GM10847 (cell line): ENCODE results near the gene ETF1.

Experiments
- POLR2A ChIP-seq: IDR thresholded peaks from 2 replicates; pipeline ENCODE4 v1.6.1; 2011; ENCODE audit not compliant: insufficient read length; ENCODE audit errors: extremely low read depth

The ETF1 gene

DNA sequence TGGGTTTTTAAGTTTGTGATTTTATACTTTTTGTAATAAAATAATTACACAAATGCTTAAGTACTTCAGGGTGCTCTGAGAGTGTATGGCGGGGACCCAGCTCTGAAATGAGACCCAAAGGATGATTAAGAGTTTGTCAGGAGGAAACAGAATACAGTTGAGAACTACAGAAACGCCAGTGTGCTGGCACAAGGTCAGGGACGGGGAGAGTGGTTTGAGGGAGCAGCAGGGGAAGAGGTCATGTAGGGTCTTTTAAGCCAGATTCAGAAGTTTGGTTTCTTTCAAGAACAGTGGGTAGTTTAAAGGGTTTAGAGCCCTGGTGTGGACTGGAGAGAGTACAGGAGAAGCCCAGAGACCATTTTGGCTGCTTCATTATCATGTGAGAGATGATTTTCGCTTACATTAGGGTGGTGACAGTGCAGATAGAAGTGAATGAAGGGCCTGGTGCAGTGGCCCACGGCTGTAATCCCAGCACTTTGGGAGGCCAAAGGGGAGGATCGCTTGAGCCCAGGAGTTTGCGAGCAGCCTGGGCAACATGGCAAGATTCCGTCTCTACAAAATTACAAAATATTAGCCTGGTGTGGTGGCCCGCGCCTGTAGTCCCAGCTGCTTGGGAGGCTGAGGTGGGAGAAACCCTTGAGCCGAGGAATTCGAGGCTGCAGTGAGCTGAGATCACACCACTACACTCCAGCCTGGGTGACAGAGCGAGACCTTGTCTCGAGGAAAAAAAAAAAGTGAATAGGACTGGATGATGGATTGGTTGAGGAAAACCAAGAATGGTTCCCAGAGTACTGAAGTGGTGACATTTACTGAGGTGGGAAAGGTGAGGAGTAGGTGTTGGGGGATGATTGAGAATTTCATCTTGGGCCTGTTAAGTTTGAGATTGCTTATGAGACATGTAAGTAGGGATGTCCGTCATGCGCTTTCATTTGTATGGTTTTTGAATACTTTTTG lies 1.4 kb upstream of the ETF1 start:
- no peak for TF ChIP-seq POLR2A

DNA sequence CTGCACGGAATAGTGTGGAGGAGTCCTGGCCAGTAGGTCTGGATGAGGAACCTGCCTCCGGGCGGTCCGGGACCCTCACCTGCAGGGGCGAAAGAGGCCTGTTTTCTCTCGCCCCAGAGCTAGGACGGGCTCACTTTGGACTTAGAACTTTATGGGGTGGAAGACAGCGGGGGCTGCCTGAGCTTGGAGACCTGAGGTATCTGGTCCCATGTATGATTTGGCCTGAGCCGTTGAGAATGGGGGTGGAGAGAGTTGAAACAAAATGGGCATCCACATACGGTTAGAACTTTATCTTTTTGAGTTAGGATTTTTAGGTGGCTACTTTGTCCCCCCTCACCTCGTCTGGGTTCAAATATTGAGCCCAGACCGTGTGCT lies 681 bp upstream of the ETF1 start:
- TF ChIP-seq POLR2A, result no peak

DNA sequence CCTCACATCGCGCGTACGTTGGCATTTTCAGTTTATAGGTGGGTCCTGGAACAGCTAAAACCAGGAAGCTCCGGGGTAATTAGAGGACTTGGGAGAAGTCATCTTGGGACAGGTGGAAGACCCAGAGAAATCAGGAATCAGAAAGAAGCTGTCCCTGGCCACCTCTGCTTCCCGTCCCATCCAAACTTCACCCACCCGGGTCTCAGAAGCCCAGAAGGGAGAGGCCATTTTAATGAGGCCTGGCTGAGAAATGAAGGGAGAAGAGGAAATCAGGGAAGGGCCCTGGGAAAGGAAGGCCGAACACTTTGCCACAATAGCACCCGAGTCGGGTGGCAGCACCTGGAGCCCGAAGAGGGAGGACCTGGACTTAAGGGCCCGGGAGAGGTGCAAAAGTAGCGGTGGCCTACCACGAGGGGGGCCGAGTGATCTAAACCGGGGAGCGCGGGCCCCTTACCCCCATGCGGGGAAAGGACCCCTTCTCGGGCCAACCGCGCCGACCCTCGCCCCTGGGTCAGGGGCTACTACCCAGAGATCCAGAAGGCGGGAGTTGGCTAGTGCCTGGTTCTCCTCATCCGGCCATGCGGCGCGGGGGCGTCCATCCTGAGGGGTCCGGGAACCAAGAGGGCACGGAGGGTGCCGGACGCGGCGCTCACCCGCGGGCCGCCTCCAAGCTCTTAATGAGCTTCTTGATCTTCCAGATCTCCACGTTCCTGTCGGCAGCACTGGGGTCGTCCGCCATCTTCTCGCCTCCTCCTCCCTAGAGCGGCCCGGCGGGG lies 668 bp downstream of the ETF1 start:
- no peak for TF ChIP-seq POLR2A

DNA sequence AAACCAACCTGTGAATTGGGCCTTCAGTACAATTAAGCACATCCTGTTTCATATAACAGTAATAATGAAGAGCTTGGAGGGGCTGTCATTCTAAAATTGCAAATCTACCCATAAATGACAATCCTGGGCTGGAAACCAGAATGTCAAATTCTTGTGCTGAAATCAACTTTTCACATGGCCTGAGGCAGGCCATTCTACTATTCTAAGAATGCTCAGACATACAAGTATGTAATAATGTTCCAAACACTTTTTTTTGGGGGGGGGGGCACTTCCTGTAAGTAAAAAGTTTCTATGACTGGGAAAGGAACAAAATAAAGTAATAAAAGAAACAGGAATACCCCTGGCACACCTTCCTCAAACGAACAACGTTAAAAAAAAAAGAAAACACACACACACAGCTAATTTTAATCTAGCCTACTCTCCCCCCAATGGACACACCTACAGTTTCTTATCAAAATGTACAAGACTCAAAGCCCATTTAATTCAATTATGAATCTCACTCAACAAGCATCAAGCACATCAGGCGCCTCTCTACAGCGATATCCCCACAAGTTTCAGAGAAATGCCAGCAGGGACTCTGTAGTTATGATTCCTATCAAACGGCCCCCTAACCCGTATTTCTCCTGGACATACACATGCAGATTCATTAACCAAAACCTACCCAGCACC lies 1.4 kb downstream of the ETF1 start:
- no peak for TF ChIP-seq POLR2A

DNA sequence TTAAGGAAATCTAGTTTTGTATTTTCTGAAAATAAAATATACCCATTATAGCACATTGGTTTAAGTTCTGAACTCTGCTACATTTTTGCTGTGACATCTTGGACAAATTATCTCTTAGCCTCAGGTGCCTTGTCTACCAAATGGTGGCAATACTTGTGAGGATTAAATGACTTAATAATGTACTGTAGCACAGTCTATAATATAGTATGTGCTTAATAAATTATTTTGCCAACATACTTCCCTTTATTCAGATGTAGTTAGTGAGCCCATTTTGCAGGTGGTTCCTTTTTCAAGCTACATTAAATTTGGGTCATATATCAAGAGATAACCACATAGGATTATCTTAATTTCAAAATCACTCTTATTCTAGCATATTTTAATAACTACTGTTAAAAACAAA lies 3.2 kb downstream of the ETF1 start:
- TF ChIP-seq POLR2A, result no peak

DNA sequence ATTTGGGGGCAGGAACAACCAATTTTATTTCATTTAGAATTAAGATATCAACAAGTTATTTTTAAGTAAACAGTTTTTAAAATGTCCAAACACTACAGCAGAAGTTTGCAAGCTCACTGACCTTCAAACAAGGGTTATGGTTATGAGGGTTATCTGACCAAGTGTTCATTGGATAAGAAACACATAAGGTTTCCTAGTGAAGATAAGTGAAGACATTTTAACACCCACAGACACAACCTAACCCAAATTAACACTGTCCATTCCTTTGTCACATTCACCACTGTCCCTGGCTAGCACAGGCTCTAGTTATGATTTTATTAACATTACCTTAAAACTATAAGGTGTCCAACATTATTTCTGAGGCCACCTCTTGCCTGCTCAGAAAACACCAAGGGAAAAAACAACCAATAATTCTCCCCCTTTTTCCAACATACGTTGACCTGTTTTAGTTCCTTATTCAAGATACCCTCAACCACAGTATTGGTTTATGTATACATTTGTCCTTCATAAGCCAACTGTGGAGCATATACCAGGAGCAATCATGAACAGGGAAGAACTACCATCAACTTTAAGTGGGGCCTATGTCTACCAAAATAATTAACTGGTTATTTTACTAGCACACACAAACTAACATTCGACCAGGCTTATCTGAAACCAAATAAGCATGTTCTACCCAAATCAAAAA lies 4.0 kb downstream of the ETF1 start:
- TF ChIP-seq POLR2A, result no peak

DNA sequence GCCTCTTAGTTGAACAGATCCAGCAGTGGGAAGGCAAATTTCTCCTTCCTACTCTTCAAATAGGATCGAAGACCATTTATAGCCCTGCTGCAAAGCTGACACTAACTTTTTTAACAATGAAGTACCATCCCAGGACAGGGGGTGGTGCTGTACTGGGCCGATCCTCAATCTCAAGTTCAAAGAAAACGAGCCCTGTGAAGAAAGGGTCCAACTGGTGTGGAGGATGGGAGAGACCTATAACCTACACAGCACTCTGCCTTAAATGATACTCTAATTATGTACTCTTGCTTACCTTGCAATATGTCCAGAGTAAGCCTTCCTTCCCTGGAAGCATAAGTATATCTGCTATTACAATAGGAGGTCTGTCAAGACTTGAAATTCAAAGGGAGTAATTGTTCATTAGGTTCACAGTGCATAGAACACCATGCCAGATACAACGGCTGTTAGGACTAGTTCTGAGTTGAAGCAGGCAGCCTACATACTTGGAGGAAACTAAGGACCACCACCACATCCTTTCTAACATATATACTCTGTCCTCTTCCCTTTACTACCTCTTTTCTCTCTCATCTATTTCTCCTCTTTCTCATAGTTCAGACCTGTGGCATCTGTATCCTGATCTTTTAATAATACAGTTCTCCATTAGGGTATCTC lies 6.2 kb downstream of the ETF1 start:
- TF ChIP-seq POLR2A, result no peak

DNA sequence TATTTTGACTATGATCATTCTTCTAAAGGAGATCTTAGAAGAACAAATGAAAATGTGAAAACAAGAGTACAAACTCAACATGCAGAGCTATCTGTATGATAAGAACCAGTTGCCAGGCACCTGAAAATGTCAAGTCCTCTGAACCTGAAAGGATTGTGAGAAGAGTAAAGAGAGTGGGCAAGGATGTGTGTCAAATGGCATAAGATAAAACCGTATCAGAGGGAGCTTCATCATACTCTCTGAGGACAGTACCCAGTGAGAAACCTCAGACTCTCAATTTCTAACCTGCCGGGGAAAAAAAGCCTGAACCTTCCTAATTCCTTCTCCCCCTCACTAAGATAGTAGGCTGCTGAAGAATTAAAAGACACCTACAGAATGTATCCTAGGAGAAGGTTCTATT lies 6.8 kb downstream of the ETF1 start:
- no peak for TF ChIP-seq POLR2A

DNA sequence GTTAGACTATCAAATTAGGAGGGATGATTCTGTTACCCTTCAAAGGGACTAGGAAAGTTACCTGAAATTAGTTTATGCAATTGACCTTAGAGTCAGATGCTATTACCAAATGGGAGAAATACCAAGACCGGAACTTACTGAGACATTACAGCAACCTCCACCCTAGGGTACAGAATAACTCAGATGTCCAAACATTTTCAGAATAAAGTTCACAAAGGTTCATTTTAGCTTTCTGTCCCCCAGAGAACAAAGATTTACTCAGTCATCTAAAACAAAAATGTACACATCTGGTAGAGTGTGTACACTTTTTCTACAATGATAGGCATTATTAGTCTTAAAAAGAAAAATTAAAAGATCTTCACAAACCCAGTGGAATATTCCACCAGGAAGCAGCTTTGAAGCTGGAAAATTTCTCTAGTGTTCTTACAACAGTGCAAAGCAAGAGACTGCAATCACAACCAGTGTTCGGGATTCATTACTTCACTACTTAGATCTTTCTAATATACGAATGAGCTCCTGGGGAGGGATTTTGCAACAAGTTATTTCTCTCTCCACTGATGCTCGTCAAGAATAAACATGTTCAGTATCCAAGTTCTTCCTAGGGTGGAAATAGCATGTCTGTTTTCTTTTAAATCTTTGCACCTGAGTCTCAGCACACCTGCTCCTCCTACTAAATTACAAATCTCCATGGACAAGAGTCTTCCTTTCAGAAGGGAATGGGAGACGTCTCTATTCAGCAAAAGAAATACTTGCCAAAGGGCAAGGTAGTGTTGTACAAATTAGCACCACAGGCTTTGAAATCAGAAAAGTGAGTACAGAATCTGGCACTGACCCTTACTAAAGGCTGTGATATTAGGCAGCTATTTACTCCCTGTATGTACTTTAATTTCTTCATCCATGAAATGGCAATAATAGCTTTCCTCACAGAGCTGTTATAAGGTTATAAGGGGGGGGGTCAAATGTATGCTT lies 8.8 kb downstream of the ETF1 start:
- no peak for TF ChIP-seq POLR2A

DNA sequence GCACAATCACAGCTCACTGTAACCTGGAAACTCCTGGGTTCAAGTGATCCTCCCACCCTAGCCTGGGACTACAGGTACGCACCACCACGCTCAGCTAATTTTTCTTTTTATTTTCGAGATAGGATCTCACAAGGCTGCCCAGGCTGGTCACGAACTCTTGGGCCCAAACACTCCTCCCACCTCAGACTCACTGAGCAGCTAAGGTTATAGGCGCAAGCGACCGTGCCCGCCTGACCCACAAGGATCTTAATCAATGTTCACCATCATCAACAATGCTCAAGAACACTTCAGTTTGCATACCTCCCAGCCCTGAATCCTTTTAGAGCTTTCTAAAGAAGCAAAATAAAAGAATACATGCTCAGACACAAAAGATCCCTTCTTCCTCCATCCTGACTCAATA lies 13.2 kb downstream of the ETF1 start:
- no peak for TF ChIP-seq POLR2A

DNA sequence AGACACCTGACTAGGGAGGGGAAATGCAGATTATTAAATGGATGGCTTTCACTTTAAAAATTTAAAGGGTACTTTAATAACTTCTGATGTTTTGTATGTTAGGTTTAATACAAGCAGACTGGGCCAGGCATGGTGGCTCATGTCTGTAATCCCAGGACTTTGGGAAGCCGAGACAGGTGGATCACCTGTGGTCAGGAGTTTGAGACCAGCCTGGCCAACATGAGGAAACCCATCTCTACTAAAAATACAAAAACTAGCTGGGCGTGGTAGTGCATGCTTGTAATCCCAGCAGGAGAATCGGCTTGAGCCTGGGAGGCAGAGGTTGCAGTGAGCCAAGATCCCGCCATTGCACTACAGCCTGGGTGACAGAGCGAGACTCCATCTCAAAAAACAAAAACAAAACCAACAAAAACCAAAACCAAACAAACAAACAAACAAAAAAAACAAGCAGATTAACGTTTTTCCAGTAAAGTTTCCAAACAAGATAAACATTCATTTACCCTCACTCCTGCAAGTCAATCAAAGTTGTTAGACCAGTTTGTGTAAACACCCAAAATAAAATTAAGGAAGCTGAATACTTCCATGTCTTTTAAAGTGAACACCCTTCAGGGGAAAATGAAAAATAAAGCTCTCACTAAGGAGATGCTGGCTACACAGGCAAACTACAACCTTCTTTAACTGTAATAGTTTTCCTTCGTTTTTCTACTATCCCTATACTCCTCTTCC lies 14.1 kb downstream of the ETF1 start:
- TF ChIP-seq POLR2A, result no peak

DNA sequence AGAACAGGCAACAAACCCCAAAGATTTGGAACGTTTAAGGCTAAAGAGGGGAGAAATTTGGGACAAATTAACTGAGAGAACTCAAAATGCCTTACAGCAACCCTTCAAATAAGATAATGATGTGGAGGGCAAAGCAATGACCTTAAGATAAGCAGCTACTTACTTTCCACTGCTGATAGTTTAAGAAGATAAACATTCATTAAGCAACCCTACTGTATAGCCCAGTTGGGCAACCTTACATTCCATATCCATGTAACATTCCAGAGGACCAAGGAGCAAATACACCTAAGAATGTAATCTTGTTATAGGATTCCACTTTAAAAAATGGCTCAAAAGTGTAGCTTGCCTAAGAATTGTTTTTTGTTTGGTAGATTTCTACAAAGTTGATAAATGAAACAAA lies 14.8 kb downstream of the ETF1 start:
- TF ChIP-seq POLR2A, result no peak

DNA sequence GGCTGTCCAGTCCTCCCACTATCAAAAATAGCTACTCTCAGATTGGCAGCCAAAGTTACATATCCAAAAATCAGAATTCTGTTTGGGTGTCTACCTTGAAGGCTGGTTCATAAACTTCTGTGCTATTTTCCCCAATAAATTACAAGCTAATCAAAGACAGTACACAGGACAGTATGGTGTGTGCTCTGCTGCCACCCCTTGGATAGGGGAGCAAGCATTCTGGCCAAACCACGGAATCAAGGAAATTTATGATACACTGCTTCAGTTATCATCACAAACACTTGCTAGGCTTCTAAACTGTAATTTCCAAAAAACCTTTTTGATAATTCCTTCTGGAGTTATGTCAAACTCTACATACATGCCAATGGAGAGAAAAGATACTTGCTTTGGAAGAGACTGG lies 15.9 kb downstream of the ETF1 start:
- TF ChIP-seq POLR2A, result no peak
